ENCODE data around the gene SLC7A1.

GRCh38 chr13:29589234-29589633 lies 6.3 kb downstream of the SLC7A1 start:
- TF ChIP-seq, protein P1, sequence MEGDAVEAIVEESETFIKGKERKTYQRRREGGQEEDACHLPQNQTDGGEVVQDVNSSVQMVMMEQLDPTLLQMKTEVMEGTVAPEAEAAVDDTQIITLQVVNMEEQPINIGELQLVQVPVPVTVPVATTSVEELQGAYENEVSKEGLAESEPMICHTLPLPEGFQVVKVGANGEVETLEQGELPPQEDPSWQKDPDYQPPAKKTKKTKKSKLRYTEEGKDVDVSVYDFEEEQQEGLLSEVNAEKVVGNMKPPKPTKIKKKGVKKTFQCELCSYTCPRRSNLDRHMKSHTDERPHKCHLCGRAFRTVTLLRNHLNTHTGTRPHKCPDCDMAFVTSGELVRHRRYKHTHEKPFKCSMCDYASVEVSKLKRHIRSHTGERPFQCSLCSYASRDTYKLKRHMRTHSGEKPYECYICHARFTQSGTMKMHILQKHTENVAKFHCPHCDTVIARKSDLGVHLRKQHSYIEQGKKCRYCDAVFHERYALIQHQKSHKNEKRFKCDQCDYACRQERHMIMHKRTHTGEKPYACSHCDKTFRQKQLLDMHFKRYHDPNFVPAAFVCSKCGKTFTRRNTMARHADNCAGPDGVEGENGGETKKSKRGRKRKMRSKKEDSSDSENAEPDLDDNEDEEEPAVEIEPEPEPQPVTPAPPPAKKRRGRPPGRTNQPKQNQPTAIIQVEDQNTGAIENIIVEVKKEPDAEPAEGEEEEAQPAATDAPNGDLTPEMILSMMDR (IDR thresholded peaks at IDR 0.05; ENCODE audit: low read depth, low read length, poor library complexity, severe bottlenecking) = no peak
- TF ChIP-seq EZH2phosphoT487 (IDR thresholded peaks at IDR 0.05; ENCODE audit: borderline replicate concordance, low read length) = no peak

All from DOHH2 (cell line).